GM21528 (cell line): Measurements from ENCODE around the gene ACTA2.

Experiments
- ATAC-seq: cut with Tn5 transposase; IDR thresholded peaks from one replicate; pipeline ENCODE4 v1.9.1; 2021; ENCODE audit warnings: mild to moderate bottlenecking, moderate library complexity; ENCODE audit not compliant: unreplicated experiment, low FRiP score

ACTA2 gene

DNA sequence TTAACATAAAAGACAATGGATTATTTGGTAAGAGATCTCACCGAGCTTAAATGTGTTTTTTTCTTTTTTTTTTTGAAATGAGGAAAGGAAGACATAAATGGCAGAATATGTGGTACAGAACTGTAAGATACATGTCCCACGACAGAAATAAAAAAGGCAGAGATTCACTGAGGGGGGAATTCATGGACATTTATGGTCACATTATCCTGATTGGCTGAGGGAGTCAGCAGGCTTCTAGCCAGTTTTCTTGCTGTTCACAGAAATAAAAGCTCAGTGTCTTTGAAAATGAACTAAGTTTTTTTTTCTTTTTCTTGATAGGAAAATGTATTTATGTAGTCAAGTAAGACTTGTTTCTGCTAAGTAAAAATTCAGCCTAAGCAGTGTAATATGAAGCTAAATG, 29.8 kb upstream of the ACTA2 start:
- no peak for ATAC-seq

GRCh38 chr10:88981435-88981834, 28.9 kb upstream of the ACTA2 start:
- no peak for ATAC-seq

DNA sequence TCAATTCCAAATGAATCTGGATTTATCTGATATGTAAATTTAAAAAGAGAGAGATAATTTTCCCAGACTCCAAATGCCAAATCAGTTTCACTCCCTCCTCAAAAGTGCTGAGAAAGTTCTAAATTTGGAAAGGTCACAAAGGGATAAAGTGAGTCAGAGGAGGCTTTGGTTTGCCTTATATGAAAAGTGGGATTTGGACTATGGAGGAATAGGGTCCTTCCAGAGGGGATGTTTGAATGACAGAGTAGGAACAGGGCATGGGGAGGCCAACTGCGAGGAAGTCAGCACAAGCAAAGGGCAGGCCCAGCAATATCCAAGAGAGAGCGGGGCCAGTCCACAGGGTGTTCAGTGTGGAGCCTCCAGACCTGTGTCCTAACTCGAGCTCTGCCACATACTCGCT, 28.2 kb upstream of the ACTA2 start:
- ATAC-seq: no peak

GRCh38 chr10:88980247-88980646, 27.7 kb upstream of the ACTA2 start:
- ATAC-seq: no peak

- no peak for ATAC-seq
Measured at GRCh38 chr10:88979603-88980002, 27.0 kb upstream of the ACTA2 start.

DNA sequence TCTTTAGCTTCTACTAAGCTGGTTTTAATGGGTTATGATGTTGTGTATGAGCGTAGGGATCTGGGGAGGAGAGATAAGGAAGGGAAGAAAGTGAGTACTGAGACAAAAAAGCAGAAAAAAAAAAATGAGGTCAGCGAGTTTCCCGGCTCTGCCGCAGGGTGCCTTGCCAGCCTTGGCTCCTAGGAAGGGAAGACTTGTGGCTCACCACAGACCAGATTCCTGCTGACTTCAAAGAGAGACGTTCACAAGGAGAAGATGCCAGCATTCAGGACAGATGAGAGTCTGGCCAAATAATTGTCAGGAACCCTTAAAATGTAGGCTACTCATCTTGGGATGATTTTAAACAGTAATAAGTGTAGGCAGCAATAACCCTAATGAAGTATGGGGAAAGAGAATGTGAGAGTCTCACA, 26.6 kb upstream of the ACTA2 start:
- no peak for ATAC-seq

DNA sequence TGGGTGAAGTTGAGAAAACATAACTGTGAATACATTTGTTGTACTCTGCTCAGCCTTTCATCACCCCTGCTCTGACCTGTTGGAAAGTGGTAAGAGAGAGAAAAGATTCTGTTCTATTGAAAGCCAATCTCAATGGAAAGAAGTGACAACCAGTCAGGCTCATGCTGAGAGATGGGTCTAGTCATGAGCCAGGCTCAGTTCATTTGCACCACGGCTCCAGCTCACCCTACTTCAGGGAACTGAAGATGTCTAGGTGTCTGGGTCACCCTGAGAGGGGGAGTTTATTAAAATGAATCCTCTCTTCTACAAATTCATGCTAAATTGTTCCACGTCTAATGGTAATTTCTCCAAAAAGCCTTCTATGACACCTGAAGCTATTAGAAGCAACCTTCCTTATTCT, 25.9 kb upstream of the ACTA2 start:
- ATAC-seq: no peak

DNA sequence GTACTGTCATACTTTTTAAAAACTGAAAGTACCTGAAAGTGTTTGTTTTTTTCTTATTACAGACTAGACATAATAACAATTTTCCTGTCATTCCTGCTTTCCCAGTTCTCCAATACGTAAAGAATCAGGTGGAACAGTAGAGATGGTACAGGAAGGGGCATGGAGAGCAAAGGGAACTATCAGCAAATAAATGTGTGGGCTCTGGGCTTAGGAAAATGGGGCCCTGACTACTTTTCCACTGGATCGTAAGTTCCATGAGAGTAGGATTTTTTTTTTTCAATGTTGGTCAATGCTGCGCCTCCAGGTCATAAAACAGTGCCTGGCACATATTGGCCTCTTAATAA, 22.8 kb upstream of the ACTA2 start:
- ATAC-seq: no peak

DNA sequence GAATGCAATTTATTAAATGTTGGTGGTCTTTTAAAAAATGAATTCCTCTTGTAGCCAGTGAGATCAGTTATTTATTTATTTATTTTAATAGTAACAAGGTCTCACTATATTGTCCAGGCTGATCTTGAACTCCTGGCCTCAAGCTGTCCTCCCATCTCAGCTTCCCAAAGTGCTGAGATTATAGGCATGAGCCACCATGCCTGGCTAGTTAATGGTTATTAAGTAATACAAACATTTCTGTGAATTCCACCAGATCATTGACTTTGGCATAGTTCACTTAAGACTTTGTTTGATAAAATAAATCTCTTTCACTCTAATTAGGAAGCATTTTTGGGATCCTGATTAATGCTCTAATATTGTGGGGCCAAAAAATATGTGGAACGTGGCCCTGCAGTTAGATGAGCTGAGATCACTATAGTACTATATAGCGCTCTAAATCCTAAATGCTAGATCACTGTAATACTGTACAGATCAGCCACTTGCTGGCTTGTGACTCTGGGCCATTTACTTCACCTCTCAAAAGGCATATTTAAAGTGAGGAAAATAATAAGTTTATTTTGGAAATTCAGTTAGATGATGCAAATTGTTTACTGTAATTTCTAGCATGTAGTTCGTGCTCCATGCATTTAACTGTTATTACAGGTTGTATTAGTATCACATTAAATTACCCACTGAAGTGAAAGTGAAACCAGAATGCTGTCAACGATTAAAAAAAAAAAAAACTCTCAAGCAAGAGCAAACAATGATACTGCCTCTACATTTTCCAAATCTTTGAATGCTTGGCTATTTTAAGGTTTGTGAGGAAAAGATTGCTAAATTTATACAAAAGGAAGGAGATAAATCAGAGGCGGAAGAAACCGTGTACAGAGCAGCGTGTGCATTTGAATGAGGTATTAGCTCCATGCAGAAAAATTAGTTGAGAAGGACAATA, 22.1 kb upstream of the ACTA2 start:
- no peak for ATAC-seq

GRCh38 chr10:88974012-88974411, 21.4 kb upstream of the ACTA2 start:
- no peak for ATAC-seq

- no peak for ATAC-seq
Measured at GRCh38 chr10:88971221-88972061, 18.9 kb upstream of the ACTA2 start.

DNA sequence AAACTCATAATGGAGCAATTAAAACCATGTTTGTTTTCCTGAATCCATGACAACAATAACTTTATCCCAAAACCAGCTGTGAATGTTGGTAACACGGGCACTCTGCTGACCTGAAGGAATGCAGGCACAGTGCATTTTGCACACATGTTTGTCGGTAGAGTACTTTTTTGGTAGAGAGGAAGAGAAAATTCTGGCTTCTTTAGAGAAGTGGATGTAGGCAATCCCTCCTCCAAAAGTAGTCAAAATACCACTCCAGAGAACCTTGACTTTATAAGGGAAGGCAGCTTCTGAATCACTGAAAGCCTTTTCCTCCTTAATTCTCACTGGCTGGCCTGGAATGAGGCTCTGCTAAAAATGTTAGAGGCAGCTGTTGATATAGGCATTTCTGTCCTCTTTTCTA, 15.8 kb upstream of the ACTA2 start:
- ATAC-seq: no peak

DNA sequence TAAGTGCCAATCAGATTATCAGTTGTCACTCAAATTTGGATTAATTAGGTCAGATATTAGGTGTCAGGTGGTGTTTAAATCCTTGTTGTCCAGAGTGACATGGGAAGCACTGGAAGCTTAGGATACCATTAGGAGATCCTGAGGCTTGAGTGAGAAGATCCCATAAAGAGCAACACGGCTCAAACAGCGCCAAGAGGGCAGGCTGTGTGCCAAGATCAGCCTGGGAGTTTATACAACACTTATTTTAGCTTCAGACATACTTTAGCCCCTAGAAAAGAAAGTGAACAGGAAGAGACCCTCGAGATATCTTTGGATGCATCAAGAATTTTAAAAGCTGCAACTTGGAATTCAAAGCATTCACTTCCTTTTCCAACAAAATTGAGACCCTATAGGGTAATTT, 14.2 kb upstream of the ACTA2 start:
- ATAC-seq: no peak

- no peak for ATAC-seq
Measured at GRCh38 chr10:88964869-88965415, 12.4 kb upstream of the ACTA2 start.

DNA sequence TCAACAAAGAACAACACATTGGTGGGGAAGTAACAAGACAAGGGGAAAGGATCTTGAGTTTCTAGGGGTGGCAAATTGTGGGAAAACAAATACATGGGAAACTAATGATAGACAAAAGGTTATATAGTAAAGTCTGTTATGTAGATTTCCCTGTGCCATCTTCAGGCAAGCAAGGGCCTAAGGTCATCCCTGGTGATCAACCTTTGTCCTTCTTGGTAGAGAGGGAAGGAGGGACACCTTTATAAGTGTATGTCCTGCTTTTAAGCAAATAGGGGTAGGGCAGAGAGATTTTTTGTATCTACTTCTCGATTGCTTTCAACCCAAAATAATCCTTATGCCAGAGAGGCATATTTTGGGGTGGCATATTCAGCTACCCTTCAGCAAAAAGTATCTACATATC, 11.8 kb upstream of the ACTA2 start:
- no peak for ATAC-seq

DNA sequence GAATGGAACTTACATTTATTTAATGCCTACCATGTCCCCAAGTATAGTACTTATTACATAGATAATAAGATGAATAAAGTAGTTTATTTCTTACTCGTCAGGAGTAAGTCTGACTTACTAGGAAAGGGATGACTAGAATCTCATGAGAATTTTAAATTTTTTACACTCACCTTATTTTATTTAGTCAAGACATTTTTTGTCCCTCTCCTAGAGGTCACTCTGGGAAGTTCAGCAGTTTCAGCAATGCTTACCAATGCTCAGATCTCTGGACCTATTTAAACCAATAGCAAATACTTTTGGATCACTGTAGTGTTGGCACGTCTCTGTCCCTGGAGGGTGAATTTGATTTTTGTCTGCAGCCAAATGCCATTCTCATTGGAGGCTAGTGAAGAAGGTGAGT, 10.7 kb upstream of the ACTA2 start:
- no peak for ATAC-seq

DNA sequence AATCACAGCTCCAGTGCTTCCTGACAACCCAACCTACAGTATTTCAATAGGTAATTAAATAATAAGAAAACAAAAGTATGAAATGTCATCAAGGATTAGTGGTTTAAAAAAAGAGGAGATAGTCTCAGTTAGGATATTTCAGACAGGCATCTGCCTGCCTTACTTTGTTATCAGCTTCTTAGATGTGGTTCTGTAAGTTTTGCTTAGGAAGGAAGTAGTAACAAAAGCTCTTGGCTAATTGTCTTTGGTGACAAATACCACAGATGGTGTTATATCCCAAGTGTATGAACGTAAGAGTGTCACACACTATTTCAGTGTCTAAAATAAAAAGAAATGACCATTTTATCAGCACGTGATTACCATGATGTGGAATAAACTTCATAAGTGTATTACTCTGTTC, 9.8 kb upstream of the ACTA2 start:
- no peak for ATAC-seq

- ATAC-seq: no peak
Measured at GRCh38 chr10:88961266-88961665, 8.7 kb upstream of the ACTA2 start.

- ATAC-seq: no peak
Measured at GRCh38 chr10:88960802-88961201, 8.2 kb upstream of the ACTA2 start.

DNA sequence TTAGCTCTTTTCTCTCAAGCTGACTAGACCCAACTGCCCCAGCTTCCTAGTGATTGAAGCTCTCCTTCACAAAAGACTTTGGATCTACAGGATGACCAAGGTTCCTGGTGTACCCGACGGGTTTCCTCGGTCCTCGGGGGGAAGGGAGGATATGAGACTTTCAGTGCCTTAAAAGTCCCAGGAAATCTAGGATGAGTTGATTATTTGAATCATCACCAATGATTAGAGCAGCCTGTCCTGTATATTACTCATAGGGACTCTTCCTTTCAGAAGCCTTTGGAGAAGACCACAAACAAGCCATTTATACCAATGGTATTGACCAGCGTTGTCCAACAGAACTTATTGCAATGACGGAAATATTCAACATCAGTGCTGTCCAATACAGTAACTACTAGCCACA, 6.1 kb upstream of the ACTA2 start:
- ATAC-seq: no peak

DNA sequence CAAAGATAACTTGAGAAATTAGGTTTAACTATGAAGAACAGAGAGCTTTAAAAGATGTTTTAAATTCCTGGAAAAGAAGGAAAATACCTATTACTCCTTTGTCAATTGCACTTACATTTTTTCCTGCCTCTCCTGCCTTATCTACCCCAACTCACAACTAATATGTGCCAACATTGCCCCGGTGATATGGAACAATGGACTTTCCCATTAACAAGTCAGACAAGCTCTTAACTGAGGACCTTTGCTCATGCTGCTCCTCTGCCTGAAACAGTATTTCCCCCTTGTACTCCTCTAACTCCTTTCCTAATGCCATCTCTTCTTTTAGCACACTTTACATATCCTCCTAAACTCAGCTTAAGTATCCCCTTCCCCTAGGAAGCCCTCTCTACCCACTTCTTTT, 4.8 kb upstream of the ACTA2 start:
- ATAC-seq: no peak
